Activated naive CD8-positive, alpha-beta T cell treated with anti-CD3 and anti-CD28 coated beads, Interleukin-2, amount 50 U/mL, for 16 hours (primary cell): ENCODE measurements around the gene PEPD.

ENCODE experiments used
- DNase-seq: peaks from one replicate; pipeline ENCODE4 v3.0.0-alpha.2; 2020; ENCODE audit warnings: low read depth, low spot score

Gene PEPD

DNA sequence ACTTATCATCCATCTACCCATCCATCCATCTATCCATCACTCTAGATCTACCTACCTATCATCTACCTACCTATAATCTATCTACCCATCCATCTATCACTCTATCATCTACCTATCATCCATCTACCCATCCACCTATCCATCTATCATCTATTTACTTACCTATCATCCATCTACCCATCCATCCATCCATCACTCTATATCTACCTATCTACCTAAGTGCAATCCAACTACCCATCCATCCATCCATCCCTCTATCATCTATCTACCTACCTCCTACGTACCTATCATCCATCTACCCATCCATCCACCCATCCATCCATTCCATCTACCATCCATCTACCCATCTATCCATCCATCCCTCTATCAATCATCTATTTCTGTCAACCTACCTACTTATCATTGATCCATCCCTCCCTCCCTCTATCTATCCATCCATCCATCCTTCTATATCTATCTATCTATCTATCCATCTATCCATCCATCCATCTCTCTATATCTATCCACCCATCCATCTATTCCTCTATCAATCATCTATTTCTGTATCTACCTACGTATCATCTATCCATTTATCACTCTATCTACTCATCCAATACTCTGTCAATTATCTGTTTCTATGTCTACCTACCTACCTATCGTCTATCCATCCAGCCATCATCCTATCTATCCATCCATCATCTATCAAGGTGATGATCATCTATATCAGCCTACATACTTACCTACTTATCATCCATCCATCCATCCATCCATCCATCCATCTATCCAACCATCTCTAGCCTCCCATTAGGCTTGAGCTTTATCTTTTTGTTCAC, 99.0 kb downstream of the PEPD start:
- no peak for DNase-seq

DNA sequence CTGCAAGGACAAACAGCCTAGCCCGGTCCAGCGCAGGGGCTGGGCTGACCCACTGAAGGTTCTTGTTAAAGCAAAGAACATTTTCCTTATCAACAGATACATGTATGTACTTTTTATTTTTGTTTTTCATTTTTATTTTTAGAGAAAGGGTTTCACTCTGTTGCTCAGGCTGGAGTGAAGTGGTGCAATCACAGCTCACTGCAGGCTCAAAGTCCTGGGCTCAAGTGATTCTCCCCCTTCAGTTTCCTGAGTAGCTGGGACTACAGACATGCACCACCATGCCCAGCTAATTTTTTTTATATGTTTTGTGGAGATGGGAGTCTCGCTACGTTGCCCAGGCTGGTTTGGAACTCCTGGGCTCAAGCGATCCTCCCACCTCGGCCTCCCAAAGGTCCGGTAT, 100.2 kb downstream of the PEPD start:
- DNase-seq = no peak

DNA sequence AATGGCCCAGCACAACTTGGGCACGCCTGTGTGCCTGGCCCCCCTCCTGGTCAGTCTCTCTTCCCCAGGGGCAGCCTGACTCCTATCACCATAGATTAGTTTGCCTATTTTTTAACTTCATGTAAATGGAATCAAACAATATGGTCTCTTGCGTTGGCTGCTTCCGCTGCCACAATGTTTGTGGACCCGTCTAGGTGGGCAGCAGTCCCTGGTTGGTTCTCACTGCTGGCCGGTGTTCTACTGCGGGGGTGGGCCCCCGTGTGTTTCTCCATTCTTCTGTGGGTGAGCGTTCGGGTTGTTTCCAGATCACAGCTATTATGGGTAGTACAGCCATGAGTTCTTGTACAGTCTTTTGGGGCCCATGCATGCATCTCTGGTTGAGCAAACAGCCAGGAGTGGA, 100.8 kb downstream of the PEPD start:
- no peak for DNase-seq

DNA sequence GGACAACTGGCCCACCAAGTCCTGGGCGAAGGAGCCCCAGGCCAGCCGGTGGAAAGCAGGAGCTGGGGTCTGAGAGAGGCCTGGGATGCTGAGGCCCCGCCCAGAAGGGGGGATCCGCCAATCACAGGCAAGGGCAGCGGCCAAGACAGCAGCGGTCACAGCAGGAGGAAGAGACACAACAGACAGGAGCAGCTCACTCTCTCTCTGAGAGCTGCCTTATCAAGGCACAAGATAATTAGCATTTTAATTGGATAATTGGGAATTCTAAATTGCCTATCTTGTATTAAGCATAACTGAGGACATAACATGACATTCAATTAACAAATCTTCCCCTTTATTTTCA, 101.8 kb downstream of the PEPD start:
- DNase-seq = no peak

DNA sequence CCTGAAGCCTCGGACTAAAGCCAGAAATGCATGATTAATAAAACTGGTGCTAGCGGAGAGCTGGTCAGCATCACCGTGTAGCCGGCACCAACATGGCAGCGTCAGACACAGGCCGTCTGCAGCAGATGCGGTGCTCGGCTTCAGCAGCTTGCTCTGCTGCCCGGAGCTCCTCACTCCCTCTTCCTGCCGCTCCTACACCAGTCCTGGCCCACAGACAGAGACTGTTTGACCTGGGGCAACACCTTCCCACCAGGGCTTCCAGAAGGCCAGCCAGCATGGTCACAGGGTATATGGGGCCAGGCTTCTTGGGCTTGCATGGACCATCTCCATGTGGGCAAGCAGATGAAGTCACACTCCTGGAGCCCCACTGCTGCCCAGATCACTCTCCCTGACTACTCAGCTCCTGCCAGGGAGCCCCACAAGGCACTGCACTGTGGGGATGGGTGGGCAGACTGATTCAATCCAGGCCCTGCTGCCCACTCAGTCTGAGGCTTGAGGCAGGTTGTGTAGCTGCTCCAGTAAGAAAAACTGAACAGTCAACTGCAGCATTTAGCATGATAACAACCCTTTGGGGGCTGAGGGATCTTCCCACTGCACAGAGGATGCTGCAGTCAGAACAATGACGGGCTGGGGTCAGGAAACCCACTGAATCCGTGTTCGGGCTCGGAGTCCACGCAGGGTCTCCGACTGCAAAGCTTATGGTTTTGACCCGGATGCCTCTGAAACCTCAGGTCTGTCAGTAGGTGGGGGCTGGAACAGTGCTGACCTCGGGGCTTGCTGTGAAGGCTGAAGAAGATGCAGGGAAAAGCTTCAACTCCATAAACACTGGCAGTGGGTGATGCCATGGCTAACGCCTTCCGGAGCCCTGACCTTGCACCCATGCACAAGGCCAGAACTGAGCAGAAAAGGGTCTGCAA, 102.5 kb downstream of the PEPD start:
- no peak for DNase-seq

DNA sequence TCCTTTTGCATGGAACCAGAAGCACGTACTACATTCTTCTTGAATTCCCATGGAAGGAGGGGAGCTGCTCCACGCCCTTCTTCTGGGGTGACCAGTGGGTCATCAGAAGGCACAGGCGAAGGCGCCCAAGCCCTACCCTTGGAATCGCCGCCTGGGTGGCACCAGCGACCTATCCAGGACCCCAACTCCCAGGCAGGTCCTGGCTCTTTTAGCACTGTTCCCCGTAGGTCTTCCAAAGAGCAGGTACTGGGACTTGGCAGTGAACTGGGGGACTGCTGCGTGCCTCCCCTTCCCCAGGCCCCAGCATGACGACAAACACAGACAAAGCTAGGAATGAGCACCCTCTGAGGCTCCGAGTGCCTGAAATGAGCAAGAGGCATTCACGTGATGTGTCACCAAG, 103.1 kb downstream of the PEPD start:
- DNase-seq = no peak

DNA sequence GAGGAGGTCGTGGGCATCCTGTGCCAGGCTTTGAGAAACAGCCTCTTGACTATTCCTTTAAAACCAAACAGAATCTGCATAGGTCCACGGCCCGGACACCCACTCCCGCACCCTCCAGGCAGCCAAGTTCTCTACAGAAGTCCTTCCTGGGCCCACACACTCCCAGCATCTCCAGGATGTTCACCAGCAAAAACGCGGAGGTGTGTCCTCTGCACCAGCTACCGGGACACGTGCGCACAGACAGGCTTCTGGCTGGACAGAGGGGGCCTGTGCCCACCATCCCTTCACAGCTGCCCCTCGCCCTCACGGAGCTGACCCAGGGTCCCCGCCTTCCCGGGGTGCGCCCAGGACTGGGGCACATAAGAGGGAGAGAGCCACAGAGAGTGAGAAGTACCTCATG, 103.8 kb downstream of the PEPD start:
- DNase-seq = no peak

DNA sequence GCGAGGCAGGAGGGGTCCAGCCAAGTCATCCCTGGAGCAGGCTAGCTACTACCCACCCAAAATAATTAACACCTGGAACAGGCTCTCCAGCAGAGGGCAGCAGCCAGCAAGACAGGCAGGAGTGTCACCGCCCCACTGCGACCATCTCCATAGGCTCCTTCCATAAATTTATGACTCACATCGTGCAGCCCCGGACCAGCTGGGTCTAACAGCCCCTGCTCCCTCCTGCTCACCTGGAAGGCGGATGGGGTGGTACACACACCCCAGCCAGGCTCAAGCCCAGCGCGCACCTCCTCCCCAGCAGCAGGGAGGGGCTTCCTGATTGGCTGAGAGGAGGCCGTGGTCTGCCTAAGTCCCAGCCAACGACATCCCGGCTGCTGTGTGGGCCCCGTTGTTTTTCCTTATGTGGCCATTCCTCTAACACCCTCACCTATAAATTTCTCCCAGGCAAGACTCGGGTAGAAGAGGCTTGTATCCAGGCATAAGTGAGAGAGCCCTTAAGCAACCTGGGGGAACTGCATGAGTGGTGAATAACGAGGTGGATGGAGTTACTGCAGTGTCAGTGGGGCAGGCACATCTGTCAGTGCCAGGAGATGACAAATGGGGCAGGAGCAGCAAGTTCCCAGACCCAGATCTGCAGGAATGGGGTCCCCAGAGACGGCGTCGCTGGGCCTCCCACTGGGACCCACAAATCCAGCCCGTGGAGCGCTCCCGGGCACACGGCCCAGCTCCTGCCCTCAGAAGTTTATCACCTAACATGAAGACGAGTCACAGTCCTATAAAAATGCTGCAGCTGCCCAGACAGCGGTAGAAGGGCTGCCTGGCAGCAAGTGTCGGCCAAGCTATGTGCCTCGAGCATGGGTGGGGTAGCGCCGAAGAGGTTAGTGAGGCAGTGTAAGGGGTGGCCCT, 105.0 kb downstream of the PEPD start:
- DNase-seq = peak; percentile 34

DNA sequence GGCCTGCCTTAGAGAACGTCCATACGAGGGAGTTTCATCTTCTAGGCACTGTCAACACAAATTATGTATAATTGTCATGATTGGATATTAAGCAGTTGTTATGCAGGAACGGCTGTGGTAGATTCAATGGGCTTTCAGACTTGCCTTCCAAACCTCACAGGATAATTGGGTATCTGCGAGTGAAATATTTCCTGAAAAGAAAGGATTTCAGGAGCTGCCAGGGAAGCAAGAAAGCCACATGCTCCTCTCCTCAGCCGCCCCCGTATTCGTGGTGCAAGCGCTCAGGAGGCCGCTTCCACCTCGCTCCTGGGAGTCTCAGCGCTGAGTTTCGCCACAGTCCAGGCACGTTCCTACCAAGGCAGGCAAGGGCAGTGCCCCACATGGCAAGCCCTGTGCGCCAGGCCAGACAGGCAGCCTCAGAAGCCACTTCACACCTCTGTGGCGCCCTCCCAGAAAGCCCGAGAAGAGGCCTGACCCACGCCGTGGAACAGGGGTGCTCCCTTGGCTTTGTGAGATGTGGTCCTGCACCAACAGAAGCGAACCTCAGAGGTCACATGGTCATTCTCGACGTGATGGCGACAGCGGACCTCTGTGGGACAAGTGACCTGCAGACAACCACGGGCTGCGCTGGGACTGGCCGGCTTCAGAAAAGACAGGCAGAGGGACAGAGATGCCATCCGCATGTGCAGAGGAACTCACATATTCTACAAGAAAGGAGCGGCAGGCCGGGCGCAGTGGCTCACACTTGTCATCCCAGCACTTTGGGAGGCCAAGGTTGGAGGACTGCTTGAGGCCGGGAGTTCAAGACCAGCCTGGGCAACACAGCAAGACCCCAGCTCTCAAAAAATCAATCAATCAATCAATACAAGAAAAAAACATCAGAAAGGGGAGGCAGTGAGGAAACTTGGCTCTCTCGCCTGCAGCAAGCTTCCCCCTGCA, 106.7 kb downstream of the PEPD start:
- DNase-seq = no peak

DNA sequence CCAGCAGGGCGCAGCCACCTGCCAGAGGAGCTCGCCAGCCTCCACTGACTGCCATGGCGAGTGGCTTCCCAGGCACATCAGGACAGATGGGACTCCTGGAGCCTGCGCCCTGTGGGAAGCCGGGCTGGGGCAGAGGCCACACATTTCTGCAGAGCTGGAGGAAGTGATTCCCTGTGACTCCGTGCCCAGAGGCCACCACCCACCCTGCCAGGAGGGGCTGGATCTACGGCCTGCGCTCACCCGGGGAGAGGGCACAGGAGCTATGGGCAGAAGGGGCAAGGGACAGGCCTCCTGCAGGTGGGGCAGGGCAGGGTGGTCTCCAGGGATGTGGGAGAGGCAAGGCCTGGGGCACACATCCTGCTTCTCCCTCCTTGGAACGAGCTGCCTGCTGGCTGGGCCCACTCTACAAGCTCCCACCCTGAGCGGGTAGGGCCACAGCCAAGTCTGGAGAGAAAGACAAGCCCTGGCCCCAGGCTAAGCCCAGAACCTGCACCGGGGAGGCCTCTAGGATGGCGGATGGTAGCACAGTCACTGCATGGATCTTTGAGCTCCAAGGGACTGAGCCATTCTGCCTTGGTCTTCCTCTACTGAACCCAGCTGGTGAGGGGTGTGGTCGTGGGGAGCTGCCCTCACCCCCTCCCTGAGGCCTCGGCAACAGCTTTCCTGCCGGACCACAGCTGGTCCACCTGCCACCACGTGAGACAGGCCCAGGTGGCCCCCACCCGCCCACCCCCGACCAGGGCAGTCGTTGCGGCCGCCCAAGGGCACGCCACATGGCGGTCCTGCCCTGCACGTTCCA, 107.5 kb downstream of the PEPD start:
- DNase-seq = no peak

DNA sequence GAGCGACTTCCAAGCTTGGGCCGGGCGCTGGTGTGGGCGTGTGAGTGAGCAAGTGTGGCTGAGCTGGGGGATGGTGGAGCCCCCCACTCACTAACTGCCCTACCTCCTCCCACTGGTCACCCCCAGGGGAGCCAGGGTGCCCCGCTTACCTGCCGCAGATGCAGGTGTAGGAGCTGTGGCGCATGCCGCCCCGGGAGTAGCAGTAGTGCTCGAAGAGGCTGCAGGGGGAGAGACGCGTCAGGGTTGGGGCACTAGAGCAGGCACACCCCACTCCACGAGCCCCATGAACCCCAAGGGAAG, 108.2 kb downstream of the PEPD start:
- DNase-seq = no peak

DNA sequence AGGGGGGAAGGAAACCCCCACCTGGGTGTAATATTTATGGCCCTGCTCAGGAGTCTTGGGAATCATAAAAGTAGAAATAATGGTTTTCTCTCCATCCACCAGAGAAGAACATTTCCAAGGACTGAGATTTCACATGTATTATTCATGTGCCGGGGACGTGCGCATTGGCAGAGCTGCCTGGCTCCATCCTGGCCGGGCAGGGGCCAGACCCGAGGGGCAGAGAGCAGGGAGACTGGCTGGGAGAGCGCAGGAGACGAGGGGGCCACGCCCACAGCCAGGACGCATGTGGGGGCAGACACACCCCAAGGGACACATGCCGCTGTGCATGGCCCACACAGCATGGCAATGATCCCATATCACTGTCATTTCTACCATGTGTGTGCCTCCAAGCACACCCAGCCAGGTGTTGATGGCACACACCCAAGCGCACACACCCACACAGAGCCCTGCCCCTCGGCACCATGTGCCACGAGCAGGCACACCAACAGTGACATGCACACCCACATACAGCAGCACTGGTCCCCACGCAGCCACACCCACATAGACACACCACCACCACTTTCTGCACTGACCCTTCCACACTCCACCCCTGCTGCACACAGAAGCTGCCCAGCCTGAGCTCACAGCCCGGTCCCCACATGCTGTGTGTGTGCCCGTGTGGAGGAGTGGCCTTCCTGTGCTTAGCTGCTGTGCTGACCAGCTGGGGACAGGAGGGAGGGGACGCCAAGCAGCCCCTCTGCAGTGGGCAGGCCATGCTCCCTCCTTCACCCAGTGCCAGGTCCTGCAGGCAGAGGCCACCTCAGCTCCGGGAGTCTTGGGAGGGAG, 108.8 kb downstream of the PEPD start:
- DNase-seq = no peak

DNA sequence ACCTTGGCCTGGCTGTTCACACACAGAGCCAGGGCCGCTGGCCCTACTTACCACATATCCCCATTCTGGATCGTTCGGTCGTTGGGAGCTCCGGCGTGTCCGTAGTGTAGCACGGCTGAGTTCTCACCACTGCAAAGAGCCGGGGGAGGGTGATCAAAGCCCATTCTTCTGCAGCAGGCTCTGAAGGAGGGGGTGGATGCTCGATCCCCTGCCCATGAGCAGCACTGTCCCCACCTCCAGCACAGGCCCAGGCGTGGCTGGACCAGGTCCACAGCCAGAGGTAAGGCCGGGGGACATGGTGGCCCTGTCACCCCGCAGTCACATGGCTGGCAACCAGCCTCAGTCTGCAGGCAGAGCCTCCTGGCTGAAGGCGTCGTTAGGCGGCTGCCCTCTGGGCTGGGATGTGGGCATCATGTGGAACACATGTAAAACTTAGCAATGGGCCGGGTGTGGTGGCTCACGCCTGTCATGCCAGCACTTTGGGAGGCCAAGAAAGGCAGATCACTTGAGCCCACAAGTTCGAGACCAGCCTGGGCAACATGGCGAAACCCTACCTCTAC, 109.9 kb downstream of the PEPD start:
- DNase-seq = no peak

DNA sequence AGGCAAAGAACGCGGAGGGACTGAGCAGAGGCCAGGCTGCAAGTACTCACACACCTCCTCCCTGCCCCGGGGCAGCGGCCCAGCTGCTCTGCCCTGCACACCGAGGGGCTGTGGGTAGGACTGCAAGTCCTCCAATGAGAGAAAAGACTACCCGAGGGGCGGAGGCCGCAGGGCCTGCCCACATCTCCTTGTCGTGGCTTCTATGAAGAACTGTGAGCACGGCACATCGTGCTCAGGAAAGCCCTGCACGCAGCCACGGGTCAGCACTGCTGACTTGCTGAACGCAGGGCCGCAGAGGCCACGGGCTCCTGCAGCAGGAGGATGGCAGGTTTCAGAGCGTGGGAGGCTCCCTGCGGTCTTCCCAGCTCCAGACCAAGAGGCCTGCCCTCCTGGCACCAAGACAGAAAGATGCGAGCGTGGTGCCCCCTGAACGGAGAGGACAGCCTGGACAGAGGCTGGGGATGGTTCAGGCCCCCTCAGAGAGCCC, 110.6 kb downstream of the PEPD start:
- no peak for DNase-seq

DNA sequence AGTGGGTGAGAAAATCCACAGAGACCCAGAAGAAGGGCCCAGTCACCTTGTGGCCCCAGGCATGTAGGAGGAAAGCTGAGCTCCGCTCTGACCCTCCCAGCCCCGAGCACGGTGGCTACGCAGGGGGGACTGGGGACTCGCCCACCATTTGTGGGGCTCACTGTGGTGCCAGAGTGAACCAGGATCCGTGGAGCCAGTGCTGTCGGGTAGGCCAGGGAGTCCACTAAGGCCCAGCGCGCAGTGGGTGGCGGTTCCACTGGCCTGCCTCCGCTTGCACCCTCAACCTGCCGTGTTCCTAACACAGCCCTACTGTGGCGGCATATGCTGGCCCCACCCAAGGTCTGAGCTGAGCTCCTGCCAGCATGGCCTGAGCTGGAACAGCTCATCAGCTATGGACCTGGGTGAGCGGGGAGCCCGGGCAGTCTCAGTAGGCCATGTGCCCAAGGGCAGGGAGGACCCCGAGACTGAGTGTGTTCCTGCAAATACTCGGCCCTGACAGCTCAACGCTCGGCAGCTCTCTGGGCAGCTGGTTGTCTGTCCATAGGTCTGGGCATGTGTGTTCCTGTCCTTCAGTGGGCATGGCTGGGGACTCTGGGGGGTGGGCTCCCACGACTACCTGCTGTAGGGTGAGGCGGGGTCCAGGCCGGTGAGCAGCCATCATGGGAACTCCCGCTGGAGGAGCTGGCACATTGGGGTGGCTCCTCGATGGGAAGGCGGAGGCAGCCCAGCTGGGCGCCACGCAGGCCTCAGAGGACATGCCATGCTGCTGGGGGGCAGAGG, 111.5 kb downstream of the PEPD start:
- DNase-seq = no peak

DNA sequence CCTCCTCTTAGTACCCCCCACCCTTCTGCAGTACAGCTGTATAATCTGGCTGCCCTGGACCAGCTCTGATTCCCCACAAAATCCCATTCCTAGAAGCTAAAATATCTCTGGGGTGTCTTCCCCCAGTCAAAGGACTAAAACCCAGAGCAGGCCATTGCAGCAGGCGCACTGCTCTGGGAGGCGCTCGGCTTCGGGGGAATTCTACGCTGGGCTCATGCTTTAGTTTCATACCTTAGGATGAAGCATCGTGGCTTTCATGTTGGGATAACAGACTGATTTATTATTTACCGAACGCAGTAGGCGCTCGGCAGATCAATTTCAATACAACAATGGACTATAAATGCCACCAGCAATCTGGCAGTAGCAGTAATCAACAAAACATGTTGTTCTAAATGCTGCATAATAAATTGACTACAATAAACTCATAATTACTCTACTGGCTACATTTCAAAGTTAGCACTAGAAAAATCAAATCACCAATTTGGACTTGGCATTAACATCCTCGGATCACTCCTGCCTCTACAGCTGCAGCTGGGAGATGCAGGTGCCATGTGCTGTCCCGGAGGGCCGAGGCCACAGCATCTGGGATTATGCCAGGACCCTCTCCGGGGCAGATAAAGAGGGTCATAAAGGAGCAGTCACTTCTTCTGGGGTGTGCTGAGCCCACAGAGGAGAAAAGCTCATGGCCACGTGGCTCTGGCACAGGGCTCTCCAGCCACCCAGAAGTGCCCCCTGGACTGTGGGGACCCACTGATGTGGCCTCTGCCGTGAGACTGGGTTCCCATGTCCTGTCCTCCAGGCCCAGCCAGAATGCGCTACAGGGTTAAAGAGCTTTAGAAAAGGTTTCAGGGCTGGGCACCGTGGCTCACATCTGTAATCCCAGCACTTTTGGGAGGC, 112.8 kb downstream of the PEPD start:
- DNase-seq = no peak

DNA sequence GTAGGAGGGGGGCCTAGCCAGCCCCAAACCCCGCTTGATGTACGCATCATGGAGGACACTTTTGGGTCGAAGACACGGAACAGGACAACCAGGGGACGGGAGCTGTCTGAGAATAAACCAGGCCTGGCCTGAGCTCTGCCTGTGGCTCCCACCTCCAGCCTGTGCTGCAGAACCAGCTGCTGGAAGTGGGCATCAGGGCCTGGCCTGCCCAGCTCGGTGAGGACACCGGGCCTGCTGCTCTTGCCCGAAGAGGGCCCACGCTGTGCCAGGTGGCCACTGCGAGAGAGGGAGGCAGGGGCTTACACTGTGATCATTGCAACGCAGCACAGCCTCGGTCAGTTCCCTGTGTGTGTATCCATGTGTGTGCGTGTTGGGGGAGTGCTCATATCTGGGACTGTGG, 113.5 kb downstream of the PEPD start:
- no peak for DNase-seq
